ENCODE results near the gene RELL2.

RELL2 gene

GRCh38 chr5:141664733-141665461 lies 28.1 kb downstream of the RELL2 start:
- peak; percentile 94 for TF ChIP-seq CTCF (IDR thresholded peaks at IDR 0.05; ENCODE audit: low read length)
- TF ChIP-seq EZH2phosphoT487 (IDR thresholded peaks at IDR 0.05; ENCODE audit: low read length) = no peak
- TF ChIP-seq EZH2 (optimal IDR thresholded peaks at IDR 0.05; ENCODE audit: low read depth, low read length) = no peak
- Histone ChIP-seq H3K9me3 (replicated peaks; ENCODE audit: insufficient read depth, low read length) (no peaks in the 10 kb centered on the region), H3K36me3 (replicated peaks; ENCODE audit: insufficient read depth, low read length) (no peaks in the 10 kb centered on the region), H2AFZ (ENCODE audit: low read length) (peak overlapping the region; percentile 39; the same call in 1 of the 2 replicates), H3F3A (ENCODE audit: insufficient read depth, low read length) (no peaks in the 10 kb centered on the region), H3K9ac (ENCODE audit: low read length) (no peak overlapping the region), H3K27ac (ENCODE audit: low read length) (no peak overlapping the region), H3K27me3 (replicated peaks; ENCODE audit: insufficient read depth, low read length) (no peaks in the 10 kb centered on the region), H3K4me2 (ENCODE audit: low read depth, low read length) (no peak overlapping the region), H3K79me2 (ENCODE audit: low read length) (no peaks in the 10 kb centered on the region), H4K20me1 (ENCODE audit: insufficient read depth, low read length) (no peaks in the 10 kb centered on the region), H3K9me2 (replicated peaks; ENCODE audit: insufficient read depth, low read length) (no peaks in the 10 kb centered on the region), H3K4me3 (ENCODE audit: low read length) (no peak overlapping the region), H3K4me1 (ENCODE audit: low read length) (no peaks in the 10 kb centered on the region)
- DNase-seq = peak; percentile 55

- Histone ChIP-seq H3K79me2 (ENCODE audit: low read length) (no peaks in the 10 kb centered on the region), H3K27me3 (replicated peaks; ENCODE audit: insufficient read depth, low read length) (no peaks in the 10 kb centered on the region), H4K20me1 (ENCODE audit: insufficient read depth, low read length) (no peaks in the 10 kb centered on the region), H2AFZ (ENCODE audit: low read length) (no peak overlapping the region), H3K36me3 (replicated peaks; ENCODE audit: insufficient read depth, low read length) (no peaks in the 10 kb centered on the region), H3K4me3 (ENCODE audit: low read length) (no peak overlapping the region), H3K4me2 (ENCODE audit: low read depth, low read length) (no peak overlapping the region), H3K9me2 (replicated peaks; ENCODE audit: insufficient read depth, low read length) (no peaks in the 10 kb centered on the region), H3F3A (ENCODE audit: insufficient read depth, low read length) (no peaks in the 10 kb centered on the region), H3K27ac (ENCODE audit: low read length) (no peak overlapping the region), H3K4me1 (ENCODE audit: low read length) (no peaks in the 10 kb centered on the region), H3K9ac (ENCODE audit: low read length) (no peak overlapping the region), H3K9me3 (replicated peaks; ENCODE audit: insufficient read depth, low read length) (no peaks in the 10 kb centered on the region)
- DNase-seq = no peak
- TF ChIP-seq EZH2phosphoT487 (IDR thresholded peaks at IDR 0.05; ENCODE audit: low read length) = no peak
- TF ChIP-seq CTCF (IDR thresholded peaks at IDR 0.05; ENCODE audit: low read length) = no peak
- TF ChIP-seq EZH2 (optimal IDR thresholded peaks at IDR 0.05; ENCODE audit: low read depth, low read length) = no peak
Observed at GRCh38 chr5:141665995-141666940, 29.5 kb downstream of the RELL2 start.

- no peaks in the 10 kb centered on the region for H3K79me2 ChIP-seq (ENCODE audit: low read length)
- H3K9ac ChIP-seq (ENCODE audit: low read length) = no peak overlapping the region
- no peak overlapping the region for H3K4me2 ChIP-seq (ENCODE audit: low read depth, low read length)
- no peak overlapping the region for H3K27ac ChIP-seq (ENCODE audit: low read length)
- no peak overlapping the region for H3K4me3 ChIP-seq (ENCODE audit: low read length)
- no peaks in the 10 kb centered on the region for H3F3A ChIP-seq (ENCODE audit: insufficient read depth, low read length)
- no peaks in the 10 kb centered on the region for H4K20me1 ChIP-seq (ENCODE audit: insufficient read depth, low read length)
- H3K27me3 ChIP-seq (replicated peaks; ENCODE audit: insufficient read depth, low read length) = no peaks in the 10 kb centered on the region
- no peak for TF ChIP-seq EZH2 (optimal IDR thresholded peaks at IDR 0.05; ENCODE audit: low read depth, low read length)
- no peak for TF ChIP-seq CTCF (IDR thresholded peaks at IDR 0.05; ENCODE audit: low read length)
- TF ChIP-seq EZH2phosphoT487 (IDR thresholded peaks at IDR 0.05; ENCODE audit: low read length) = no peak
- H2AFZ ChIP-seq (ENCODE audit: low read length) = no peak overlapping the region
- DNase-seq = no peak
- H3K9me3 ChIP-seq (replicated peaks; ENCODE audit: insufficient read depth, low read length) = no peaks in the 10 kb centered on the region
- H3K4me1 ChIP-seq (ENCODE audit: low read length) = no peaks in the 10 kb centered on the region
- no peaks in the 10 kb centered on the region for H3K36me3 ChIP-seq (replicated peaks; ENCODE audit: insufficient read depth, low read length)
- no peaks in the 10 kb centered on the region for H3K9me2 ChIP-seq (replicated peaks; ENCODE audit: insufficient read depth, low read length)
Observed at GRCh38 chr5:141668601-141669265, 31.9 kb downstream of the RELL2 start.

All from MM.1S (cell line).